Measurements from ENCODE around the gene PPP2R5D.
"Not testable (repeated sequence)": the region's sequence is repeated elsewhere in the genome, so short reads cannot be mapped to it uniquely, and the experiment has no call there.

PPP2R5D gene

DNA sequence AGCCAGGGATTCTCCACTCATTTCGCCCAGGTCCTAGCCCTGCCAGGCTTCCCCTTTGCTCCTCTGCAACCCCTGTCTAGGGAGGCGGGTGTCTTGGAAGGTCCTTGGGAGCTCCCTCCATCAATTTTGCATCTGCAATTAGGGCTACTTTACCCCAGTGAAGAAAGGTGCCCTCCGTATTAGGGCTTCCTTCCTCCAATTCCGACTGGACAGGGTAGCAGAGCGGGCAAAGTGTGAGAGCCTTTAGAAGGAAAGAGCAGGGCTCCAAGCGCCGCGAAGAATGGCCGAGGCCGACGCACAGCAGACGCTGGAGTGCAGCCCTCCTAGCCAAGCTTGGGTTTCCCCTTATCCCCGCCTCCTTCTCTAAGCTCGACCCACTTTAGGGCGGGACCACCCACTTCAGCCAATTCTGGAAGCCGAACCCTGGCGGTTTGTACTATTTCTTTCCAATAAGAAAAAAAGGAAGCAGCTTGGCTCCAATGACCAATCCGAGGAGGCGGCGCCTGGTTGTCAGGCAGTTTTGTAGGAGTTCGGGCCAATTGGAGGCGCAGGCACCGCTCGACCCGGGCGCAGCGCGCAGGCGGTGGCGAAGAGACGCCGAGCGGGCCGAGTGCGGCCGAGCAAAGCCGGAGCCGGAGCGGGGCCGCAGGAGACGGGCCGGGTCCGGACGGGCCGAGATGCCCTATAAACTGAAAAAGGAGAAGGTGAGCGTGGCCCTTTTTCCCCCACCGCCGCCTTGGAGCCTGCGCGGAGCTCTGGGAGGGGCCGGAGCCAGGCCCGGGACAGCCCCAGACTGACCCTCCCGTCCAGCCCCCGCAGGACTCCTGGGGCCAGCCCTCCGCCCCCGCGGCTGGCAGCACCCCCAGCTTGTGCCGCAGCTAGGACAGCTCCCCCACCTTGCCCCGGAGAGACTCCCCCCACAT, at the start of gene PPP2R5D:
TSS of gene PPP2R5D (plus strand) at position 570 of the 923 bp plus-strand sequence. CDS start at position 678, 108 bp downstream.
- Mint-ChIP-seq H3K9me3 (no peaks in the 10 kb centered on the region), H3K27me3 (no peaks in the 10 kb centered on the region), H3K4me3 (peak within 1 kb of the TSS; percentile 90), H3K36me3 (ENCODE audit: low read depth) (peaks cover 16% of the 10 kb centered on the region), H3K4me1 (ENCODE audit: low read depth) (peaks cover 54% of the 10 kb centered on the region), H3K27ac (peak within 1 kb of the TSS; percentile 87)

DNA sequence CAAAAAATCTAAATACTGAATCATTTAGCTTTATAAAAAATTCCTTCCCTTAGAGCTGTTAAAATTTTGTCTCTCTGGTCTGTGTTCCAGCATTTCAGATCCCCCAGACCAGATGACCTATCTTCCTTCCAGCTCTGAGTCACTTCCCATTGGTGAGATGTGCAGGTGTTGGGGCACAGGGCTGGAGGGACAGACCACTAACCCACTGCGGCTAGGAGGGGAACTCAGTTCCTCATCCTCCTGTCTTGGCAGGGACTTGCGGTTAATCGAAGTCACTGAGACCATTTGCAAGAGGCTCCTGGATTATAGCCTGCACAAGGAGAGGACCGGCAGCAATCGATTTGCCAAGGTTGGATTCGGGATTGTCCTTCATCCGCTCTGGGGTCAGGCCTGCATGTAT, 49.0 kb upstream of the PPP2R5D start:
- Mint-ChIP-seq H3K4me1 (ENCODE audit: low read depth) (peaks cover 52% of the 10 kb centered on the region), H3K27ac (peak overlapping the region; percentile 75), H3K9me3 (no peaks in the 10 kb centered on the region), H3K36me3 (ENCODE audit: low read depth) (peaks cover 85% of the 10 kb centered on the region), H3K4me3 (no peak overlapping the region), H3K27me3 (no peaks in the 10 kb centered on the region)

DNA sequence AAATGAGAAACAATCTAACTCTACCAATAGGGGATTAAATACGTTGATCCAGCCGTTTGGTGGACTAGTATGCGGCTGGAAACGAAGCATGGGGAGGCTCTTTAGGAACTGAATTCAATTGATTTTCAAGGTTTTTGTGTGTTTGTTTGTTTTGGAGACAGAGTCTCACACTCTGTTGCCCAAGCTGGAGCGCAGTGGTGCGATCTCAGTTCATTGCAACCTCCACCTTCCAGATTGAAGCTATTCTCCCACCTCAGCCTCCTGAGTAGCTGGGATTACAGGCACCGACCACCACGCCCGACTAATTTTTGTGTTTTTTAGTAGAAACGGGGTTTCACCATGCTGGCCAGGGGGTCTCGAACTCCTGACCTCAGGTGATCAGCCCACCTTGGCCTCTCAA, 48.0 kb upstream of the PPP2R5D start:
- H3K9me3 Mint-ChIP-seq: no peaks in the 10 kb centered on the region
- H3K4me3 Mint-ChIP-seq: no peak overlapping the region
- H3K36me3 Mint-ChIP-seq (ENCODE audit: low read depth): peaks cover 88% of the 10 kb centered on the region
- peaks cover 43% of the 10 kb centered on the region for H3K4me1 Mint-ChIP-seq (ENCODE audit: low read depth)
- H3K27me3 Mint-ChIP-seq: no peaks in the 10 kb centered on the region
- H3K27ac Mint-ChIP-seq: peak overlapping the region; percentile 14

DNA sequence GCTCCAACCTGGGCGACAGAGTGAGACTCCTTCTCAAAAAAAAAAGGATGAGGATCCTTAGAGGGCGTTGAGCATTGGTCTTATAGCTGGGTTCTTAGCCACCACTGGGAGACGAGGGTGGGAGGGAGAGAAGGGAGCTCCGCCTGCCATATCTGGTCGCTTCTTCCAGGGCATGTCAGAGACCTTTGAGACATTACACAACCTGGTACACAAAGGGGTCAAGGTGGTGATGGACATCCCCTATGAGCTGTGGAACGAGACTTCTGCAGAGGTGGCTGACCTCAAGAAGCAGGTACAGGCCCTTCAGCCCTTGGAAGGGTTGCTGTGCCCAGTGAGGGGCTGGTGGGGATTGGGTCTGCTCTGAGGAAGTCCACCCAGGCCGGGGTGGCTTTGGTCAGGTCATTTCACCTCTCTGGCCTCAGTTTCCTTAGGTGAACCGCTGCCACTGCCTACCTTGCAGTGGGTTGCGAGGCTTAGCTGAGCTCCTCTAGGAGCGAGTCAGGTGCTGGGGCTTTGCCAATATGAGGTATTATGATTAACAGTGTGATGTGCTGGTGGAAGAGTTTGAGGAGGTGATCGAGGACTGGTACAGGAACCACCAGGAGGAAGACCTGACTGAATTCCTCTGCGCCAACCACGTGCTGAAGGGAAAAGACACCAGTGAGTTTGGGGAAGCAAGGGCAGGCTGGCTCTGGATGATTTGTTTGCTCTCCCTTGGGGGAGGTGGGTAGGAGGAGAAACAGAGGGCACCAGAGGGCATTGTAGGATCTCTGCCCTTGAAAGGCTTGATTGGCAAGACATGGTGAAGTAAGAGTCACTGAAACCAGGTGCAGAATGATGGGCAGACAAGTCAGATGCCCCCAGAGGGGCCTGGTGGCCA, 46.6 kb upstream of the PPP2R5D start:
- Mint-ChIP-seq H3K36me3 (ENCODE audit: low read depth) (peaks cover 79% of the 10 kb centered on the region), H3K9me3 (no peaks in the 10 kb centered on the region), H3K4me1 (ENCODE audit: low read depth) (peaks cover 31% of the 10 kb centered on the region), H3K27ac (peak overlapping the region; percentile 10), H3K4me3 (no peak overlapping the region), H3K27me3 (no peaks in the 10 kb centered on the region)

DNA sequence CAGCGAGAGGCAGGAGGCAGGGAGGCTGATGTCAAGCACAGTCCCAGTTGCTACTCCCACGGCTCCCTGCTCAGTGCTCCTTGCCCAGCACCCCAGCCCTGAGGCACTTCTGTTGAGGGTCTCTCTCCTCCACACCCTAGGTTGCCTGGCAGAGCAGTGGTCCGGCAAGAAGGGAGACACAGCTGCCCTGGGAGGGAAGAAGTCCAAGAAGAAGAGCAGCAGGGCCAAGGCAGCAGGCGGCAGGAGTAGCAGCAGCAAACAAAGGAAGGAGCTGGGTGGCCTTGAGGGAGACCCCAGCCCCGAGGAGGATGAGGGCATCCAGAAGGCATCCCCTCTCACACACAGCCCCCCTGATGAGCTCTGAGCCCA, 46.0 kb upstream of the PPP2R5D start:
- Mint-ChIP-seq H3K27me3 (no peaks in the 10 kb centered on the region), H3K36me3 (ENCODE audit: low read depth) (peaks cover 74% of the 10 kb centered on the region), H3K9me3 (no peaks in the 10 kb centered on the region), H3K4me1 (ENCODE audit: low read depth) (peaks cover 24% of the 10 kb centered on the region), H3K27ac (no peak overlapping the region), H3K4me3 (no peak overlapping the region)

DNA sequence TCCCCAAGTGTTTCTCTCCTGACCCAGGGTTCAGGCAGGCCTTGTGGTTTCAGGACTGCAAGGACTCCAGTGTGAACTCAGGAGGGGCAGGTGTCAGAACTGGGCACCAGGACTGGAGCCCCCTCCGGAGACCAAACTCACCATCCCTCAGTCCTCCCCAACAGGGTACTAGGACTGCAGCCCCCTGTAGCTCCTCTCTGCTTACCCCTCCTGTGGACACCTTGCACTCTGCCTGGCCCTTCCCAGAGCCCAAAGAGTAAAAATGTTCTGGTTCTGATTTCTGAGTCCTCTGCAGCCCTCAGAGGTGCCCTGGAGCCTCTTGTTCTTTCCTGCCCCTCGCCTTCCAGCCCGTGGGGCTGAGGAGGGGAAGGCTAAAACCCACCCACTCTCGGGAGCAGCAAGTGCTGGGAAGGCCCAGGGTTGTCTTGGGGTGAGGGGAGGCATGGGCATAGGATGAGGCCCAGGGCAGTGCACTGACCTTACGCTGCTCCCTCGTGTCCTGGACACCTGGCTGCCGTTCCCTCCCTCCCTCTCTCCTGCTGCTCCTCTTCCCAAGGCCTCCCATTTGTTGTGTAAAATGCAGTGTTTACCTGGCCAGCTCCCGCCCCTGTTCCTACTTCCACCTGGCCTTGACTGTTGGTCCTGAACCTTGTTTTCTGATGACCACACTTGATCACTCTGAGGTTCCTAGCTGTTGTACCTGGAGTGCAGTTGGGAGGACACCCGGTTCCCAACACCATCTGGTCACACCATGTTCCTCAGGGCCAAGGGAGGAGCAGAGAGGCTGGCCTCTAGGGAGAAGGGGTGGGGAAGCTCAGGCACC, 45.2 kb upstream of the PPP2R5D start:
- H3K4me1 Mint-ChIP-seq (ENCODE audit: low read depth): peaks cover 16% of the 10 kb centered on the region
- H3K27ac Mint-ChIP-seq: peak overlapping the region; percentile 31
- no peak overlapping the region for H3K4me3 Mint-ChIP-seq
- H3K27me3 Mint-ChIP-seq: no peaks in the 10 kb centered on the region
- no peaks in the 10 kb centered on the region for H3K9me3 Mint-ChIP-seq
- peaks cover 72% of the 10 kb centered on the region for H3K36me3 Mint-ChIP-seq (ENCODE audit: low read depth)

DNA sequence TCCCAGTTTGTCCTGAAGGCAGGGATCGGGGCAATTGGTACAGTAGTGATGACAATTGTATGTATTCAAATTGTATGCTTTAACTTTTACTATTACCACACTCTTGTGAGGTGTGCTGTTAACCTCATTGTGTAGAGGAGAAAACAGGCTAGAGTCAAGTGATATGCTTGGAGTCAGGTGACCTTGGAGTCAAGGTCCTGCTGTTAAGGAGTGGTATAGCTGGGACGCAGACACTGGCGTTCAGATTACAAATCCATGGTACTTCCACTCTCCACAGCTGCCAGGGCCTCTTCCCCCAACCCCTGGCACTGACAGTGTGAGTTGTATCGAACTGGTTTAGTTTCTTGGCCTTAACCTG, 44.6 kb upstream of the PPP2R5D start:
- peaks cover 72% of the 10 kb centered on the region for H3K36me3 Mint-ChIP-seq (ENCODE audit: low read depth)
- H3K27ac Mint-ChIP-seq: peak overlapping the region; percentile 55
- H3K4me3 Mint-ChIP-seq: no peak overlapping the region

DNA sequence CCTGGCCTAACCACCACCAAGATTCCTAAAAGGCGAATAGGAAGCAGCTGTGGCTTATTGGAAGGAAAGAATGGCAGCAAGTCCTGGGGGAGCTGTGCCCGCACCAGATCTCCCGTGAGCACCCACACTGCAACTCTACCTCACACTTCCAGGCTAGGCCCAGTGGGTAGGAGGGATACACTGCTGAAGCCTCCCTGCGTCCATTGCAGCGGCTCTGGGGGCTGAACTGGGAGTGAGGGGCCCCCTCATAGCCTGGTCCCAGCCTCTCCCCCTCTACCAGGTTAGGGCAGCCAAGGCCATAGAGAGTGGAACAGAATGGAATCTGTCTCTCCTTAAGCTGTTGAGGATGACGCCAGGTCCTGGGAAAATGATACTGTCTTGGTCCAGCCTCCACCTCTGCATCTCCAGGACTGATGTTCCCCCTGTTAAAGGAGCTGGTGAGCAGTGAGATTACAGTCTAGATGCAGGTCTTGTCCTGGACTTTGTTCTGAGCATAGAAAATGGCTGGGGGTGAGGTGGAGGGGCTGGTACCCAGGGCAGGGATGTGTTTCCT, 43.8 kb upstream of the PPP2R5D start:
- Mint-ChIP-seq H3K4me1 (ENCODE audit: low read depth) (peaks cover 6% of the 10 kb centered on the region), H3K36me3 (ENCODE audit: low read depth) (peaks cover 66% of the 10 kb centered on the region), H3K9me3 (no peaks in the 10 kb centered on the region), H3K27me3 (no peaks in the 10 kb centered on the region), H3K27ac (peak overlapping the region; percentile 55), H3K4me3 (no peak overlapping the region)

More for the DNA sequence above, 44.6 kb upstream of the PPP2R5D start:
- no peaks in the 10 kb centered on the region for H3K27me3 Mint-ChIP-seq
- H3K4me1 Mint-ChIP-seq (ENCODE audit: low read depth): peaks cover 11% of the 10 kb centered on the region
- H3K9me3 Mint-ChIP-seq: no peaks in the 10 kb centered on the region

DNA sequence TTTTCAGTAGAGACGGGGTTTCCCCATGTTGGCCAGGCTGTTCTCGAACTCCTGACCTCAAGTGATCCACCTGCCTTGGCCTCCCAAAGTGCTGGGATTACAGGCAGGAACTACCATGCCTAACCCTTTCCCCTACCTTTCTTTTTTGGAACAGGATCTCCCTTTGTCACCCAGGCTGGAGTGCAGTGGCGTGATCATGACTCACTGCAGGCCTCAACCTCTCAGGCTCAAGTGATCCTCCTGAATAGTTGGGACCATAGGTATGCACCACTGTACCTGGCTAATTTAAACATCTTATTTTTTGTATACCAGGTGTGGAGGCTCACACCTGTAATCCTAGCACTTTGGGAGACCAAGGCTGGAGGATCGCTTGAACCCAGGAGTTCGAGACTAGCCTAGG, 43.0 kb upstream of the PPP2R5D start:
- not testable (repeated sequence) for H3K9me3 Mint-ChIP-seq; H3K4me1 Mint-ChIP-seq (ENCODE audit: low read depth); H3K27me3 Mint-ChIP-seq; H3K27ac Mint-ChIP-seq; H3K4me3 Mint-ChIP-seq
- H3K36me3 Mint-ChIP-seq (ENCODE audit: low read depth): peaks cover 63% of the 10 kb centered on the region

DNA sequence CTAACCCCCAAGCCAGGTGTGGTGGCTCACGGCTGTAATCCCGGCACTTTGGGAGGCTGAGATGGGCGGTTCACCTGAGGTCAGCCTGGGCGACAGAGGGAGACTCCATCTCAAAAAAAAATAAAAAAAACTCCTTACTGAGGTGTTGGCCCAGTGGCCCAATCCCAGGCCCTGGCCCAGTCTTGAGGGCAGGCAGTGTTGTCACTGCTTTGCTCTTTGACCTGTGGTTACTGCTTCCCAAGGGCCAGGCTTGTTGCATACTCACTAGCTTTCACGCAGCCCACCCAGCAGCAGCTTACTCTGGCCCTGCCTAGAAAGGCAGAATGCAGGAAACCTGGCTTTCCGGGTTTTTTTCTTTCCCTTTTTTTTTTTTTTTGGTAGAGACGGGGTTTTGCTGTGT, 41.9 kb upstream of the PPP2R5D start:
- Mint-ChIP-seq H3K36me3 (ENCODE audit: low read depth) (peaks cover 57% of the 10 kb centered on the region), H3K27me3 (no peaks in the 10 kb centered on the region), H3K4me3 (no peak overlapping the region), H3K9me3 (no peaks in the 10 kb centered on the region), H3K27ac (no peak overlapping the region), H3K4me1 (ENCODE audit: low read depth) (no peaks in the 10 kb centered on the region)

DNA sequence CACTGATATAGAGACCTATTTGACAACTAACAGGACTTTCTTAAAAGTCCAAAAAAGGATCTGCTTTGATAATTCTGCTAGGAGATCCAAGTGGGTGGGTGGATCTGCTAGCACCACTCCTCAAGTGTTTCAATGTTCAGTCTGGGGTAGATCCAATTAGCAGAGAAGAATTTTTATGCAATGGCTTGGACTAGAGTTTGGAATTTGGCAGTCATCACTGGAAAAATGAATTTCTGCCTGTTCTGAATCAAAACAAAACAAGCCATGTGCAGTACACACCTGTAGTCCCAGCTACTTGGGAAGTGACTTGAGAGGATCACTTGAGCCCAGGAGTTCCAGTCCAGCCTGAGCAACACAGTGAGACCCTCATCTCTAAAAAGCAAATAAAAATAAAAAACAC, 36.4 kb upstream of the PPP2R5D start:
- no peaks in the 10 kb centered on the region for H3K27me3 Mint-ChIP-seq
- H3K27ac Mint-ChIP-seq: no peak overlapping the region
- peaks cover 36% of the 10 kb centered on the region for H3K36me3 Mint-ChIP-seq (ENCODE audit: low read depth)
- H3K9me3 Mint-ChIP-seq: no peaks in the 10 kb centered on the region
- no peaks in the 10 kb centered on the region for H3K4me1 Mint-ChIP-seq (ENCODE audit: low read depth)
- H3K4me3 Mint-ChIP-seq: no peak overlapping the region

DNA sequence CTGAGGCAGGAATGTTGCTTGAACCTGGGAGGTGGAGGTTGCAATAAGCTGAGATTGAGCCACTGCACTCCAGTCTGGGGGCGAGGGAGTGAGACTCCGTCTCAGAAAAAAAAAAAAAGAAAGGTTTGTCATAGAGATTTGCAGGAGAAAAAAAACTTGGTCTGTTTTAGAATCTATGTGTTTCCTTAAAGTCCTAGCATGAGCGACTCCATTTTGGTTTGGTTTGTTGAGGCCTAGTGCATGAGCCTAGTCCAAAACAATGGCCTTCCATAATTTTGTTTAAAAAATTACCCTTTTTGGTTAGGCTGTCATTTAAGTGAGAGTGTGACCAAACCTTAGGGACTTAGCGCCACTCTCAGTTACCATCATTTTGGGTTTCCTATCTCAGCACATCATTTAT, 32.0 kb upstream of the PPP2R5D start:
- H3K27ac Mint-ChIP-seq: no peak overlapping the region
- no peaks in the 10 kb centered on the region for H3K4me1 Mint-ChIP-seq (ENCODE audit: low read depth)
- H3K27me3 Mint-ChIP-seq: no peaks in the 10 kb centered on the region
- H3K36me3 Mint-ChIP-seq (ENCODE audit: low read depth): peaks cover 12% of the 10 kb centered on the region
- H3K9me3 Mint-ChIP-seq: no peaks in the 10 kb centered on the region
- no peak overlapping the region for H3K4me3 Mint-ChIP-seq

DNA sequence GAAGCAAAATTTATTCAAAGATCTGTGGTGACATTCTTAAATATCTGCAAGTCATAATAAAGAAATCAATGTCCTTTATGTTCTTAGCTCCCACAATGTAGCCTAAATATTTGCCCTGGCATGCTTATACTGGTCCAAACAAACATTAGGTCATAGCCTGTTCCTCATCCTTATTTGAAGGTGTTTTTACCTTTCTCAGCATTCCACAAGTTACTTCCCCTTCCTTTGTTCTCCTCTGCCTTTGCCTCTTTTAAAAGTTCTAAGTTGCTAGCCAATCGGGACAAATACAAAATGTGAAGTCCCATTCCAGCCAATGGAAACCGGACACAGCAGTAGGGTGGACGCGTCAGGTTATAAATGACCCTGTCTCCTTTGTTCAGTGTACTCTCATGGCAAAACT, 30.0 kb upstream of the PPP2R5D start:
- H3K27me3 Mint-ChIP-seq; H3K9me3 Mint-ChIP-seq; H3K4me3 Mint-ChIP-seq; H3K36me3 Mint-ChIP-seq (ENCODE audit: low read depth); H3K4me1 Mint-ChIP-seq (ENCODE audit: low read depth); H3K27ac Mint-ChIP-seq: not testable (repeated sequence)

DNA sequence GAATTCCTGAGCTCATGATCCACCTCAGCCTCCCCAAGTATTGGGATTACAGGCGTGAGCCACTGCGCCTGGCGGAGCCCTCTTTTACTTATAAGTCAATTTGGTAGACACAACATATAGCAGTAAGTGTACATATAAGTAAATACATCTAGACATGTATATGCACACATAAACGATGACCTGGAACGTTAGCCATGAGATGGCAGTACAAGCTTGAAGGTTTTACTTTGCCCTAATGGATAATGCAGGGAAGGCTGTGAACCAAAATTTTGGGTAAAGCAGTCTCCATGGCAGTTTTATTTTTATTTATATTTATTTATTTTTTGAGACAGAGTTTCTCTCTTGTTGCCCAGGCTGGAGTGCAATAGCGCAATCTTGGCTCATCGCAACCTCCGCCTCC, 26.2 kb upstream of the PPP2R5D start:
- Mint-ChIP-seq H3K9me3 (no peaks in the 10 kb centered on the region), H3K36me3 (ENCODE audit: low read depth) (peaks cover 7% of the 10 kb centered on the region), H3K27ac (no peak overlapping the region), H3K4me1 (ENCODE audit: low read depth) (peaks cover 9% of the 10 kb centered on the region), H3K27me3 (no peaks in the 10 kb centered on the region), H3K4me3 (no peak overlapping the region)

Data from stimulated activated naive CD8-positive, alpha-beta T cell treated with anti-CD3 and anti-CD28 coated beads, Interleukin-15, Interleukin-2, amounts not matched to agents 100 ng/mL and 50 ng/mL, for 24 hours (primary cell).